ENCODE measurements around the gene FBXW8.

DNA sequence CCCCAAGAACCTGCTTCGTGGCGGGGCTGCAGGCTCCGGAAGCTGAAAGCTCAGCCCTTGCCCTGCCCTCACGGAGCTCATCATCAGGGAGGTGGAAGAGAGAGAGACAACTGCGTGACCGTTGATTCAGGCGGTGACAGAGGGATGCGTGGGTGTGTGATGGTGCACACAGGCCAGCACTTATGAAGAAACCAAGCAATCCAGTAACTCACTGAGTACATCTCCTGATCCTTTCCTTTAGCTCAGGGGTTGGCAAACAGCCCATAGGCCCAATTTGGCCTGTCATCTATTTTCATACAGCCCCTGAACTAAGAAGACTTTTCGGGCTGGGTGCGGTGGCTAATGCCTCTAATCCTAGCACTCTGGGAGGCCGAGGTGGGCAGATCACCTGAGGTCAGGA lies 138.5 kb downstream of the FBXW8 start:
- no peak for TF ChIP-seq POLR2AphosphoS5 (IDR thresholded peaks at IDR 0.05)
- TF ChIP-seq, protein P1, sequence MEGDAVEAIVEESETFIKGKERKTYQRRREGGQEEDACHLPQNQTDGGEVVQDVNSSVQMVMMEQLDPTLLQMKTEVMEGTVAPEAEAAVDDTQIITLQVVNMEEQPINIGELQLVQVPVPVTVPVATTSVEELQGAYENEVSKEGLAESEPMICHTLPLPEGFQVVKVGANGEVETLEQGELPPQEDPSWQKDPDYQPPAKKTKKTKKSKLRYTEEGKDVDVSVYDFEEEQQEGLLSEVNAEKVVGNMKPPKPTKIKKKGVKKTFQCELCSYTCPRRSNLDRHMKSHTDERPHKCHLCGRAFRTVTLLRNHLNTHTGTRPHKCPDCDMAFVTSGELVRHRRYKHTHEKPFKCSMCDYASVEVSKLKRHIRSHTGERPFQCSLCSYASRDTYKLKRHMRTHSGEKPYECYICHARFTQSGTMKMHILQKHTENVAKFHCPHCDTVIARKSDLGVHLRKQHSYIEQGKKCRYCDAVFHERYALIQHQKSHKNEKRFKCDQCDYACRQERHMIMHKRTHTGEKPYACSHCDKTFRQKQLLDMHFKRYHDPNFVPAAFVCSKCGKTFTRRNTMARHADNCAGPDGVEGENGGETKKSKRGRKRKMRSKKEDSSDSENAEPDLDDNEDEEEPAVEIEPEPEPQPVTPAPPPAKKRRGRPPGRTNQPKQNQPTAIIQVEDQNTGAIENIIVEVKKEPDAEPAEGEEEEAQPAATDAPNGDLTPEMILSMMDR (IDR thresholded peaks at IDR 0.05) = no peak

Data from transverse colon (tissue), 4 donors.